Measurements from ENCODE around the gene NR4A1. TPM values are rescaled to one million over a fixed set of nuclear protein-coding genes. Genes with fewer than 3 reads are reported as not detected.

The NR4A1 gene
- total and polyA plus RNA-seq, 9 of the 15 experiments (the other 6 are each of a cell fraction or from before 2014, with no cell fraction given): 0.07 to 4.7 (median 1.9) TPM; not detected in 1

GRCh38 chr12:52026263-52026662, 25.0 kb upstream of the NR4A1 start (continued):
- TF ChIP-seq CREB3 (tag; conservative IDR thresholded peaks at IDR 0.05; ENCODE audit: low read depth) (no peak), ZNF24 (IDR thresholded peaks at IDR 0.05) (no peak), ZNF282 (CRISPR knock-in tag; IDR thresholded peaks at IDR 0.05) (no peak), E2F6 (IDR thresholded peaks at IDR 0.05; ENCODE audit: borderline replicate concordance in 1 of 2, extremely low read depth in 1 of 2, insufficient read depth in 1 of 2, insufficient read length in 1 of 2, low read depth in 1 of 2, low read length in 1 of 2, poor library complexity in 1 of 2, severe bottlenecking in 1 of 2) (no peak), ZBTB8A (IDR thresholded peaks at IDR 0.05; ENCODE audit: partially characterized antibody) (no peak), STAT5A (IDR thresholded peaks at IDR 0.05; ENCODE audit: borderline replicate concordance, low read length) (no peak), PTRF (tag; IDR thresholded peaks at IDR 0.05) (no peak)

All from K562 (cell line).